ENCODE data around the gene PHF20.

GRCh38 chr20:35806075-35806474, 34.3 kb downstream of the PHF20 start:
- TF ChIP-seq CTCF (IDR thresholded peaks at IDR 0.05) (no peak), EP300 (IDR thresholded peaks at IDR 0.05) (no peak), POLR2A (IDR thresholded peaks at IDR 0.05) (no peak)

Data from ovary (tissue), 3 donors.